SK-N-SH (cell line): ENCODE measurements around the gene AEN.

ENCODE experiments used
- CTCF ChIP-seq: fragments of 200-600 bp; sonication (generic); IDR thresholded peaks from 2 replicates; pipeline ENCODE4 v1.6.1; 2017; ENCODE audit warnings: antibody characterized with exemption, mild to moderate bottlenecking, moderate library complexity
- EP300 ChIP-seq, 2 experiments: IDR thresholded peaks; 2 replicates each; pipeline versions ENCODE4 v1.4.0 to v1.6.1; 2012; ENCODE audit warnings: borderline replicate concordance in 1 of 2, low read depth in 1 of 2, low read length in 1 of 2
- EZH2phosphoT487 ChIP-seq: fragments of 200-600 bp; sonication (generic); IDR thresholded peaks from 2 replicates; pipeline ENCODE4 v1.6.1; 2017; ENCODE audit warnings: low read depth, mixed run types, mild to moderate bottlenecking, antibody characterized with exemption, moderate library complexity, borderline replicate concordance
- JUND ChIP-seq: IDR thresholded peaks from 2 replicates; pipeline ENCODE4 v1.4.0; 2012
- MAX ChIP-seq: IDR thresholded peaks from 2 replicates; pipeline ENCODE4 v1.4.0; 2012; ENCODE audit warnings: low read depth
- MXI1 ChIP-seq: IDR thresholded peaks from 2 replicates; pipeline ENCODE4 v1.6.1; 2012; ENCODE audit warnings: mild to moderate bottlenecking, low read depth, low read length, improper control_type of control experiment
- POLR2AphosphoS5 ChIP-seq: IDR thresholded peaks from 2 replicates; pipeline ENCODE4 v1.6.1; 2012; ENCODE audit warnings: low read depth, low read length
- RFX5 ChIP-seq: IDR thresholded peaks from 2 replicates; pipeline ENCODE4 v1.6.1; 2012; ENCODE audit warnings: mild to moderate bottlenecking, improper control_type of control experiment, low read length
- RXRA ChIP-seq: IDR thresholded peaks from 2 replicates; pipeline ENCODE4 v1.4.0; 2012; ENCODE audit warnings: low read depth, mild to moderate bottlenecking, borderline replicate concordance
- TCF12 ChIP-seq: IDR thresholded peaks from 2 replicates; pipeline ENCODE4 v1.4.0; 2012
- USF1 ChIP-seq: IDR thresholded peaks from 2 replicates; pipeline ENCODE4 v1.4.0; 2012; ENCODE audit warnings: low read depth, borderline replicate concordance

GRCh38 chr15:88658972-88659931 lies 38.1 kb downstream of the AEN start:
- TF ChIP-seq POLR2AphosphoS5 (no peak), CTCF (no peak), EP300 (IDR thresholded peaks at IDR 0.05; ENCODE audit: borderline replicate concordance in 1 of 2, low read depth in 1 of 2, low read length in 1 of 2) (no peak), USF1 (no peak), MAX (no peak), TCF12 (no peak), EZH2phosphoT487 (no peak), RXRA (no peak), MXI1 (no peak), JUND (no peak), RFX5 (no peak)
